Calu3 (cell line): Measurements from ENCODE around the gene CACNA1E. TPM values are rescaled to one million over a fixed set of nuclear protein-coding genes. Genes with fewer than 3 reads are reported as not detected.
A peak's percentile ranks its signal among the peaks of the same experiment; 100 is the strongest.

Source experiments
- BruUV-seq: library from RNA; stranded (reverse); fragments of 400-500 nt; replicated peaks from 2 replicates; lab custom pipeline; 2021; lab: Mats Ljungman, UMichigan
- CTCF ChIA-PET: fragments of 300-600 bp; sonication (Branson Sonifier 250); formaldehyde crosslinking; loops from one replicate; lab custom pipeline; 2022; ENCODE audit warnings: antibody characterized with exemption; lab: Charles Lee
- DNase-seq: peaks from one replicate; pipeline ENCODE4 v3.0.0; 2022
- H3K27ac Mint-ChIP-seq: one replicate; pipeline ENCODE4 v1.8.0; 2022; ENCODE audit warnings: mixed read lengths; ENCODE audit not compliant: unreplicated experiment
- H3K27me3 Mint-ChIP-seq: one replicate; pipeline ENCODE4 v1.8.0; 2022; ENCODE audit warnings: mixed read lengths; ENCODE audit not compliant: unreplicated experiment
- H3K36me3 Mint-ChIP-seq: one replicate; pipeline ENCODE4 v1.8.0; 2022; ENCODE audit warnings: mild to moderate bottlenecking, moderate library complexity, mixed read lengths; ENCODE audit not compliant: insufficient read depth, unreplicated experiment
- H3K4me1 Mint-ChIP-seq: one replicate; pipeline ENCODE4 v1.8.0; 2022; ENCODE audit warnings: mild to moderate bottlenecking, low read depth, mixed read lengths; ENCODE audit not compliant: unreplicated experiment
- H3K4me3 Mint-ChIP-seq: one replicate; pipeline ENCODE4 v1.8.0; 2022; ENCODE audit warnings: mild to moderate bottlenecking, low read depth, moderate library complexity, mixed read lengths; ENCODE audit not compliant: unreplicated experiment
- H3K9me3 Mint-ChIP-seq: one replicate; pipeline ENCODE4 v1.8.0; 2022; ENCODE audit warnings: low read depth, mixed read lengths; ENCODE audit not compliant: unreplicated experiment
- intact Hi-C: fragments of 100-400 bp; cut with micrococcal nuclease; formaldehyde crosslinking; loops from one replicate; pipeline ENCODE4 v1.10.0; 2022; ENCODE audit not compliant: unreplicated experiment
- total RNA-seq: library from RNA; stranded (reverse); gene quantifications from 2 replicates; pipeline ENCODE4 v1.2.3, GENCODE V29; 2022
- TF ChIP-seq, protein P1 (sequence below): fragments of 200-600 bp; IDR thresholded peaks from one replicate; pipeline ENCODE4 v1.8.0; 2022; ENCODE audit warnings: antibody characterized with exemption; ENCODE audit not compliant: unreplicated experiment

The CACNA1E gene
- total RNA-seq, 1 experiment from 2014 or later: not detected

DNA sequence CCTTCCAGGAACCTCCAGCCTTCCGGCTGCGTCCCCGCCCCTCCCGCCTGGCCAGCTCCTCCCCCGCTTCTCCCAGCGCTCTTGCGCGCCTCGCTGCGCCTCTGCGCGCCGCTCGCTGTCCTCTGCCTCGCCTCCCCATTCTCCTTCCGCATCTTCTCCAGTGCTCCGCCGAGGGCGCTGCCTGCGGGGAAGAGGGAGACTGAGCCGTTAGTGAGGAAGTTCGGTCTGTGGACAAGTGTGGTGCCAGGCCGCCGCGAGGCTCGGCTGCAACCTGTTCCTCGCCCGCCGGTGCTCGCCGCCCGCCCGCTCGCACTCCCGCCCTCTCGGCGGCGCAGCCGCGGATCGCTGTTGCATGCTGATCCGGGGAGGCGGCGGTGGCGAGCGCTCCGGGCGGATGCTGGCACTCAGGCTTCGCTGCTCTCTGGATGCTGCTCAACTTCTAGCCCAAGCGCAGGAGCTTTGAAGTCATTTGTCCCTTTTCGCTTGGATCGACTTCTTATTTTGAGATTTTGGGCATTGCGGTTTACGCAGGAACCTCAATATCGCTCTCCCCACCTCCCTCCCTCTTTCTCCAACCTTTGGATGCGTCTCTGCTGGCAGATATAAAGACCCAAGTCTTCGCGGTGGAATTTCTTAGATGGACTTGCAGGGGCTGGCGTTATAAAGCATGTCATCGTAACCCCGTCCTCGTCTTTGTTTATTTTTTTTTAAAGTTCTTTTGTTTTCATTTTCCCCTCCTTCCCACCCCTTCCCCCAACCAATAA is 614 bp upstream of the CACNA1E start:
- CTCF ChIA-PET: no interaction called here
- Mint-ChIP-seq H3K9me3 (no peaks in the 10 kb centered on the region), H3K27ac (no peak overlapping the region), H3K36me3 (no peaks in the 10 kb centered on the region), H3K27me3 (peaks cover 74% of the 10 kb centered on the region), H3K4me3 (no peak overlapping the region), H3K4me1 (no peaks in the 10 kb centered on the region)
- TF ChIP-seq, protein P1, sequence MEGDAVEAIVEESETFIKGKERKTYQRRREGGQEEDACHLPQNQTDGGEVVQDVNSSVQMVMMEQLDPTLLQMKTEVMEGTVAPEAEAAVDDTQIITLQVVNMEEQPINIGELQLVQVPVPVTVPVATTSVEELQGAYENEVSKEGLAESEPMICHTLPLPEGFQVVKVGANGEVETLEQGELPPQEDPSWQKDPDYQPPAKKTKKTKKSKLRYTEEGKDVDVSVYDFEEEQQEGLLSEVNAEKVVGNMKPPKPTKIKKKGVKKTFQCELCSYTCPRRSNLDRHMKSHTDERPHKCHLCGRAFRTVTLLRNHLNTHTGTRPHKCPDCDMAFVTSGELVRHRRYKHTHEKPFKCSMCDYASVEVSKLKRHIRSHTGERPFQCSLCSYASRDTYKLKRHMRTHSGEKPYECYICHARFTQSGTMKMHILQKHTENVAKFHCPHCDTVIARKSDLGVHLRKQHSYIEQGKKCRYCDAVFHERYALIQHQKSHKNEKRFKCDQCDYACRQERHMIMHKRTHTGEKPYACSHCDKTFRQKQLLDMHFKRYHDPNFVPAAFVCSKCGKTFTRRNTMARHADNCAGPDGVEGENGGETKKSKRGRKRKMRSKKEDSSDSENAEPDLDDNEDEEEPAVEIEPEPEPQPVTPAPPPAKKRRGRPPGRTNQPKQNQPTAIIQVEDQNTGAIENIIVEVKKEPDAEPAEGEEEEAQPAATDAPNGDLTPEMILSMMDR: no peak
- no peak for DNase-seq
- intact Hi-C loops: no loop called here
- no TSS peak for BruUV-seq

DNA sequence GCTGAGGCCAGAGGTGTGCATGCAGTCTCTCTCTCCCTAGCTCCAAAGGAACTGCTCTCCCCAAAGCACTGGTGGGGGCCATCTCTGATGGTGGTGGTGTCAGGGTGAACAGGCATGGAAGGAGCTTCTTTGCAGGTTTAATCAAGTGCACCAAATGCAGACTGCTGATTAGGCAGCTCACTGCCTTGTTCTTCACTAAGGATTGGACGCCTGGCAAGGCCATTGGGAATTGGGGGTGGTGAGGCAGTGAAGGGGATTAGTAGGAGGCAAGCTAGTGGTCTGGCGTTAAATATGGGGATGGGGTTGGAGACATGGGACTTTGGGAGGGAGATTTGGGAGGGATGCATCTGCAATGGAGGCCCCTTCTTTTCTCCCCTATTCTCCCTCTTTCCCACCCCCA is 1.5 kb downstream of the CACNA1E start:
- H3K27me3 Mint-ChIP-seq: peaks cover 95% of the 10 kb centered on the region
- H3K9me3 Mint-ChIP-seq: no peaks in the 10 kb centered on the region
- BruUV-seq: no TSS peak
- no peak overlapping the region for H3K4me3 Mint-ChIP-seq
- TF ChIP-seq, protein P1: no peak
- intact Hi-C loops: no loop called here
- H3K27ac Mint-ChIP-seq: no peak overlapping the region
- H3K36me3 Mint-ChIP-seq: no peaks in the 10 kb centered on the region
- H3K4me1 Mint-ChIP-seq: no peaks in the 10 kb centered on the region
- CTCF ChIA-PET: no interaction called here
- no peak for DNase-seq

DNA sequence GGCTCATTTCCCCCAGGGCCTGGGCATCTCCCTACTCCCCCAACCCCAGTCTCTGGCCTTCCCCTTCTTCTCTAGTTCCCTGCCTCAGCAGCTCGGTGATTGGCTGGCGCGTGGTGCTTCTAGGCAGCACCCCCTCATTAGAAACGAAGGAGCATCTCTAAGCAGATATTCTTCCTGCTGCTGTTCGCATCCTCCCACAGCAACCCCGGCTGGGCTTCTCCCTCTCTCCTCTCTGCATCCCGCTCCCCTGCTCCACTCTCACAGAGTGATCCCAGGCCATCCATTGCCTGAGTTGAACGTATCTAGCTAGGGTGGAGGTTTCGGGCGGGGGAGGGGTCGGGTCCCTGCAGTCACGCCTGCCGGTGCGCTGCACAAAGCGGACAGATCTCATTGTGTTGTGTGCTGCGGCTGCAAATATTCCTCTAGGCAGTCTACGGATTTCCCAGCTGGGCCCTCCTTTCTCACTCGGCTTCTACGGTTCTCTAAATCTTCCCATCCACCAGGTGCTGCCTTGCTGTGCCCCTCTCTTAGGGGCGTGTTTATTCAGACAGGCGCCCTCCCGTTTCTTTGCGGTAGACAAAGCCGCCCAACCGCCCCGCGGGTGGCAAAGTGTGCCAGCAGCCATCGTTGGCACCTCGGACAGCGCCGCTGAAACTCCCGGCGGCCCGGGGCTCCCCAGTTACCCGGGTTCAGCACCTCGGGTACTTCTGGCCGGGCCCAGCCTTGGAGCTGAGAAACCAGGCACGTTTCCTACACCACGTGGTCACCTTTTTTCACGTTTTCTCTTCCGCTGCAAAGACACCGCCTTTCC is 2.2 kb downstream of the CACNA1E start:
- no peaks in the 10 kb centered on the region for H3K9me3 Mint-ChIP-seq
- H3K4me1 Mint-ChIP-seq: no peaks in the 10 kb centered on the region
- peaks cover 95% of the 10 kb centered on the region for H3K27me3 Mint-ChIP-seq
- BruUV-seq: no TSS peak
- peak; percentile 20 for DNase-seq
- no peaks in the 10 kb centered on the region for H3K36me3 Mint-ChIP-seq
- peak overlapping the region; percentile 27 for H3K4me3 Mint-ChIP-seq
- TF ChIP-seq, protein P1: no peak
- CTCF ChIA-PET: no interaction called here
- intact Hi-C loops: no loop called here
- no peak overlapping the region for H3K27ac Mint-ChIP-seq

DNA sequence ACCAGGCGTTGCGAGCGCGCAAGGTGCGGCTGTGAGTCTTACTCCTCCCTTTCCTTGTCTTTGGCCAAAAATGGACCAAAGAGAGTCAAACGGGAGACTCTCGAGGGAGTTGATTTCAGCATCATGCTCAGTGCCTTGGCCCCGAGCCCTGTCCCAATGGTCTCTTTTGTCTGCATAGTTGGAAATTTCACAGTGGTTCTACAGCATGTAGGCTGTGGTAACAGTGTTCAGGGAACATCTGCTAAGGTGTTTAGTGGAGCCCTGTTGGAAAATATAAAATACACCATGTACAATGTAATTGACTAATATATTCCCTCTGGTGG is 2.7 kb downstream of the CACNA1E start:
- Mint-ChIP-seq H3K4me3 (peak overlapping the region; percentile 27), H3K27me3 (peaks cover 95% of the 10 kb centered on the region), H3K36me3 (no peaks in the 10 kb centered on the region), H3K4me1 (no peaks in the 10 kb centered on the region), H3K27ac (no peak overlapping the region), H3K9me3 (no peaks in the 10 kb centered on the region)
- TF ChIP-seq, protein P1: no peak
- CTCF ChIA-PET: interaction anchor here (0.8 kb wide), 1 partner anchor 19 kb away, joined by 3 read pairs; no protein-coding TSS in a partner anchor
- no TSS peak for BruUV-seq
- DNase-seq: no peak
- intact Hi-C loops: no loop called here
